Ectodermal cell (in vitro differentiated cells): ENCODE results near the gene TSPAN5.

Experiments
- H3K27ac ChIP-seq: 2 replicates; pipeline ENCODE4 v1.7.0; 2013; ENCODE audit warnings: mild to moderate bottlenecking, low read depth, low read length; ENCODE audit not compliant: insufficient read depth, poor library complexity, severe bottlenecking
- H3K27me3 ChIP-seq: 2 replicates; pipeline ENCODE4 v1.7.0; 2013; ENCODE audit warnings: mild to moderate bottlenecking, low read length; ENCODE audit not compliant: insufficient read depth, control insufficient read depth, poor library complexity, severe bottlenecking
- H3K36me3 ChIP-seq: one replicate; pipeline ENCODE4 v1.7.0; 2013; ENCODE audit warnings: low read length; ENCODE audit not compliant: control insufficient read depth, insufficient read depth
- H3K4me1 ChIP-seq: one replicate; pipeline ENCODE4 v1.7.0; 2013; ENCODE audit warnings: low read length; ENCODE audit not compliant: control insufficient read depth, insufficient read depth
- H3K4me3 ChIP-seq: 2 replicates; pipeline ENCODE4 v1.7.0; 2013; ENCODE audit warnings: low read depth, low read length, control low read depth; ENCODE audit not compliant: insufficient read depth
- H3K9me3 ChIP-seq: 2 replicates; pipeline ENCODE4 v1.7.0; 2013; ENCODE audit warnings: mild to moderate bottlenecking, low read length, moderate library complexity; ENCODE audit not compliant: control insufficient read depth
- WGBS, 2 experiments: methylation state at CpG; one replicate each; pipeline ENCODE4 v1.1.7; 2013; ENCODE audit warnings: missing lambda C conversion rate in 2 of 2; 5-methylcytosine and 5-hydroxymethylcytosine counted together

TSPAN5 gene

DNA sequence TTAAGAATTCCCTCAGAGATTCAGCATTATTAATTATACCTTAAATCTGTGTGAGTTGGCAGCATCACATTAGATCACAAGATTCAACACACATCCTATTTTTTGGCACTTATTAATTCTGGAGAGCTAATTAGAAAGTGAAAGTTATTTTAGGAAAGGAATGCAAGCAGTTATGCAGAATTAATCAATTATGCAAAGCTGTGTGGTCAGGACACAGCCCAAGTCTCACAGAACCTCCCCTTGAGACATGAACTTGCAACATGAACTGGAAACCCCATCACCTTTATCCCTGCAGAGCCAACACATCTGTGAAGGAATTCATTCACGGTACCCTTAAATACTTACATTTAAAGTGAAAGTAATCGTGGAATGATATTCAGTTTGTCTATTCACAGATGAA lies 80.5 kb downstream of the TSPAN5 start:
- Histone ChIP-seq H3K27ac (no peak overlapping the region), H3K9me3 (no peaks in the 10 kb centered on the region), H3K4me3 (no peak overlapping the region), H3K27me3 (no peaks in the 10 kb centered on the region), H3K36me3 (no peaks in the 10 kb centered on the region), H3K4me1 (peaks cover 19% of the 10 kb centered on the region)
- 100% methylated on average over 2 of the region's 2 CpGs; no CpG with 5 or more reads in 1 of the 2 experiments for WGBS, 2 experiments

DNA sequence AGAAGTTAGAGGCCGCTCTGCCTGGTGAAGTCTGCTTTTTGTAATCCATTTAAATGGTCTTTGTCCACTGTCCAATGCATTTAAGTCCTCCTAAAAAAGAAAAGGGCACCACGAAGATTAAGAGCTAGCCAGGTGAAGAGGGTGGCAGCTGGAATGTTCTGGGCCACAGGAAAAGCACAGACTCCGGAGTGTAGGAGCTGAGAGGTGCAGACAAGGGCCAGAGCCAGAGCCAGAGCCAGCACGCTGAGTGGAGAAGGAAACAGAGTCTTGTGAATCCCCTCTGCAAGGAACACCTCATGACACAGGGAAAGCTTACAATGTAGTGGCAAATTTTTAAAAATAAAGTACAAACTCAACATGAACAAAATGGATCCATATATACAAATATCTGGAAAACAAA lies 83.6 kb downstream of the TSPAN5 start:
- Histone ChIP-seq H3K36me3 (no peaks in the 10 kb centered on the region), H3K9me3 (no peaks in the 10 kb centered on the region), H3K27me3 (no peaks in the 10 kb centered on the region), H3K27ac (no peak overlapping the region), H3K4me3 (no peak overlapping the region), H3K4me1 (no peaks in the 10 kb centered on the region)
- 90 to 94% methylated on average over 4 of the region's 4 CpGs for WGBS, 2 experiments

DNA sequence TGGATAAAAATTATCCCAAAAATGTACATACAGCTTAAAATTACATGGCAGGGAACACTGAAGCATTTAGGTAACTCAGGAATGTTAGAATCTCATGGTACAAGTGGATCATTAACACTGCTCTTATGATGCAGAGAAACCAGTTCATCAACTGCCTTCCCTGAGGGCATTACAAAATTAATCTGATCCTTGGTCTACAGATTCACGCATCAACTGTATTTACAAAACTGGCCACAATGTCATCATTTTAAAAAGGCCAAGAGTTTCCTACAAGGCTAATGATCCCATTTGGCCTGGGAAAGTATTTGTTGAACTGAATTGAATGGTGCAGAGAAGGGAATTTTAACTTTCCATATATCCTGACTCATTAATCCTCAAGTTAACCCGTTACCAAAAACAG lies 84.6 kb downstream of the TSPAN5 start:
- H3K36me3 ChIP-seq, result no peaks in the 10 kb centered on the region
- H3K27ac ChIP-seq, result no peak overlapping the region
- H3K27me3 ChIP-seq, result no peaks in the 10 kb centered on the region
- no peaks in the 10 kb centered on the region for H3K4me1 ChIP-seq
- H3K9me3 ChIP-seq, result no peaks in the 10 kb centered on the region
- 90 to 100% methylated on average over 2 of the region's 2 CpGs for WGBS, 2 experiments
- H3K4me3 ChIP-seq, result no peak overlapping the region

DNA sequence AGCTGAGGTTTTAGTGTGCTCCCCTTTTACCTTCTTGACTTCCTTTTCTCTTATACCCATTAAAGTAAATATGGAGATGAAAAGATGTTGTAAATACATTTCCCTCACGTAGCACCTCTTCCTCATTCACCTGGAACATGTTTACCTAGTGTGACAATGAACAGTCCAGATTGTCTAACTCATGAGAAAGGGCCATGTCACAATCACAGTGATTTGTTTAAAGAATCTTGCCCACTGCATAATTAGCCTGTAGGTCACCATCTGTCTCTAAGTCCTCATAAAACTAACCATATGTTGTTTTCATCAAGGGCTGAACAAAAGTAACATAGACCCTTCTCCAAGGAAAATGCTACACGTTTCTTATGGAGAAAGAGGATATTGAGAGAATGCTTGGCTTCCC lies 85.7 kb downstream of the TSPAN5 start:
- Histone ChIP-seq H3K27ac (no peak overlapping the region), H3K36me3 (no peaks in the 10 kb centered on the region), H3K27me3 (no peaks in the 10 kb centered on the region), H3K9me3 (no peaks in the 10 kb centered on the region), H3K4me1 (no peaks in the 10 kb centered on the region), H3K4me3 (no peak overlapping the region)
- 88% methylated on average over 2 of the region's 2 CpGs; no CpG with 5 or more reads in 1 of the 2 experiments for WGBS, 2 experiments

DNA sequence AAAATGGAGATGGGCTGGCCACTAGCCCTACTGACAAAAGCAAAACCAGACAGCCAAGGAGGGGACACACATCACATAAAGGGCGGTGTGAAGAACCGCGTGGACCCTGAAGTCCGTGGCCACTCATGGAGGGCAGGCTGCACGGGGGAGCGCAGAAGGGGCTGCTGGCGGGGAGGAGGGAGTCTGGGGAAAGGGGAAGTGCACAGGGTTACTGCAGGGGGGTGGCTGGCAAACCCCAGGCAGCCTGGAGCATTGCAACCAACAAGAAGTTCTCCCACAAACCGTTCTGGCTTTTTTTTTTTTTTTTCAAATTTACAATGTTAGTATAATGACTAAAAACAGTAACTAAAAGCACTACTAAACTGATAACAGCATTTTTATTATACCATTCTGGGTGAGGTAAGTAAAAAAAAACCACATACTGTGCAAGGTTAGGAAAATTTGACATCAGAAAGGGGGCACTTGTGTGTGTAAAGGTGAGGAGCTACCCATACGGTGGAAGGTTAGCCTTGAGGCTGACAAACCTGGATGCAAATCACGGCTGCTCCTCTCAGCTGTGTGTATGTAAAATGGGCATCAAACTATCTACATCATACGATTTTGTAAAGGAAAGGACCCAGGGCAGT lies 87.1 kb downstream of the TSPAN5 start:
- H3K4me1 ChIP-seq, result peaks cover 5% of the 10 kb centered on the region
- H3K36me3 ChIP-seq, result no peaks in the 10 kb centered on the region
- 90 to 92% methylated on average over 10 to 11 of the region's 11 CpGs for WGBS, 2 experiments
- no peak overlapping the region for H3K27ac ChIP-seq
- H3K9me3 ChIP-seq, result no peaks in the 10 kb centered on the region
- H3K4me3 ChIP-seq, result no peak overlapping the region
- no peaks in the 10 kb centered on the region for H3K27me3 ChIP-seq

DNA sequence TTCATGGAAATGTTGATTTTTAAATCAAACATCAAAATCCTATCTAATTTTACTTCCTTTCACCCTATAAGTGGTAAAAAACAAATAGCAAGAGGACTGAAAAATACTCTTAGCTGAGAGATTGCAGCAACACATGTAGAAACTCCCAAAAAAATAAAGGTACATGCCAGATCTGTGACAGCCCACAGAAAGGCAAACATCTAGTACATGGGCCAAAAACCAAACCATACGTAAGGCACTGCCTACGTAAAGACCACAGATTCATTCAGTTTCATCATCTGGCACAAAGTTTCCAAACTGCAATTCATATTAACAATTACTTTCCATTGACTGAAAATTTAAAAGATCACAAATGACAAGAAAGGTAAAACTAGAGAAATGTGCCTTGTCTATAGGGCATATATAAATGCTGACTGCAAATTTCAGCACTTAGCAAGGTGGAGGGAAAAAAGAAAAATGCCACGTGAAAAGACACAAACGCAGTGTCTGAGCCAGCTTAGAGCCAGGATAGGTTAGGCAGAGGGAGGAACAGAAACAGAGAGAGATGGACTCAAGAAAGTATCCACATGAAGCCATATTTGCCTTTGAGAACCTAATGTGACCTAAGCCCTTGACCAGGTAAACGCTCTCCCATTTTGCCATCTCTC lies 88.1 kb downstream of the TSPAN5 start:
- Histone ChIP-seq H3K27ac (no peak overlapping the region), H3K36me3 (no peaks in the 10 kb centered on the region), H3K4me3 (no peak overlapping the region), H3K9me3 (no peaks in the 10 kb centered on the region), H3K4me1 (peaks cover 8% of the 10 kb centered on the region), H3K27me3 (no peaks in the 10 kb centered on the region)
- 96 to 97% methylated on average over 5 of the region's 5 CpGs for WGBS, 2 experiments

DNA sequence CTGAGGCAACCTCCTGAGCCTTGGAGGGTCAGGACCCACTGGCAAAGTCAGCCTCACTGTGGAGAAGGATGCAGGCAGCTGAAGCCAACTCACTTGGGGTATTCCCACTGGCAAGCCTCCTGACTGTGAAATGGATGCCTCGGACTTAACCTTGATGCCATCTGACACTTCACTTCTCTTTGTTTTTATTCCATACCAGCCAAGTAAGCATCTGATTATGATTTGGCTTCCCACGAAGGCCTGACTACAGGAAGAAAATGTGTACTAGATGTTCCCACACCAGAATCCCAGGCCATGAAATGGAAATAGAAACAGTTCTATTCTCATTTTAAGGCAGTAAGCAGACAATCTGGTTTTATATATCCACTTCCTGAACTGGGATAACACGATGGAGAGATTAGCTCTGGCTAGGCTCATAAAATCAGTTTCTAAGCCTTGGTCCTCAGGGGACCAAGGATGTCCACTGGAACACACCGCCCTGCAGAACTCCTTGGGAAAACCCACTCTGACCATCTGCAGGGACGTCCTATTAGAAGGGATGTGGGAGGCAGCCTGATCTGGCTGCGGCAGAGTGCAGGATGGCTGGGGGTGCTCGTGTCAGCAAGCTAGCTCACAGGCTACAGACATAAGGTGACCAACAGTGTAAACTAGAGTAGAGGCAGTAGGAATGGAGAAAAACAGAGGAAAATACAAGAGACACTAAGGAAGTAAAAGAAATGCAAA lies 89.3 kb downstream of the TSPAN5 start:
- Histone ChIP-seq H3K4me1 (peaks cover 8% of the 10 kb centered on the region), H3K36me3 (no peaks in the 10 kb centered on the region), H3K27me3 (no peaks in the 10 kb centered on the region), H3K4me3 (no peak overlapping the region), H3K27ac (no peak overlapping the region), H3K9me3 (no peaks in the 10 kb centered on the region)
- WGBS, 2 experiments, result 87% methylated on average over 7 of the region's 7 CpGs

DNA sequence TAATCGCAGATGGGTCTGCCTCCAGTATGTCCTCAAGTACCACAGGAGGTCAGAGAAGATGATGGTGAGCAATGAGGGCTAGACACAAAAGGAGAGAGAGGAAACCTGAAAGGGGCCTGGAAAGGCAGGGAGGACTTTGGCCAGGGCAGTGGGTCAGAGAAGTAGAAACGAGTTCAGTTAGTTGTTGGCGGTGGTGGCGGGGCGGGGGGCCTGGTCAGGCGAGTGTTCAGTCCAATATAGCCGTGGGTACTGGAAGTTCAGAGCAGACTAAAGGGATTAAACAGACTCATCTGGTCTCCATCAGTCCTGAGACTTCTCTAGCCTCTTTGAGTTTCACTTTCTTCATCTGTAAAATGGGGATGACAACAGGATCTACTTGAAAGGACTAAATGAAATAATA lies 90.8 kb downstream of the TSPAN5 start:
- Histone ChIP-seq H3K36me3 (no peaks in the 10 kb centered on the region), H3K4me3 (no peak overlapping the region), H3K27me3 (no peaks in the 10 kb centered on the region), H3K27ac (no peak overlapping the region), H3K9me3 (no peaks in the 10 kb centered on the region), H3K4me1 (peaks cover 8% of the 10 kb centered on the region)
- 92 to 96% methylated on average over 7 of the region's 7 CpGs for WGBS, 2 experiments

DNA sequence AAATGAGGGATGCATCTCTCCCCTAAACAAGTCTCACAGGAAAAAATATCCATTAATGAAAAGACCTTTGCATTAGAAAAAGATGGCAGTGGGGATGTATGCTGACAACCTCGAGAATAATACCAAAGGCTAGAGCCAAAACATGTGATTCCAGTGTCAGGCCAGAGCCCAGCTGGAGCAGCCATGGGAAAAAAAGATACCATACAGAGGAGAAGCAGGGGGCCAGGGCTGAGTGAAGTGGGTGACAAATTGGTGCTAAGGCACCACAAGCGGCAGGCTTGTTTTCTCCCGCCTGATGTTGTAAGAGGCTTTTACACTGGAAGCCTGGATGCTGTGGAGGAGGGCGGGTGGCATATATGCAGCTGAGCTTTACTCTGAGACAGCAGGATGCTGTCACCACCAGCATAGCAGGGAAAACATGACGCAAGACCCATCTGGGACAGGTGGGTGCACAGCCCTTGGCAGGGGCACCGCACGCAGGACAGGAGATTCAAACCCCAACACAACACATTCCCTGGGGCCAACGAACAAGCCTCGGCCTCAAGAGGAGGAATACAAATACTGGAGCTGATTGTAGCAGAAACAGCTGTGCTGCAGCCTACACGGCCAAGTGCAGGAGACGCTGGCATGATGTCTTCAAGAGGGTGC lies 91.9 kb downstream of the TSPAN5 start:
- no peaks in the 10 kb centered on the region for H3K9me3 ChIP-seq
- H3K4me1 ChIP-seq, result peaks cover 8% of the 10 kb centered on the region
- H3K27me3 ChIP-seq, result no peaks in the 10 kb centered on the region
- no peaks in the 10 kb centered on the region for H3K36me3 ChIP-seq
- H3K27ac ChIP-seq, result no peak overlapping the region
- 47 to 55% methylated on average over 11 of the region's 11 CpGs for WGBS, 2 experiments
- no peak overlapping the region for H3K4me3 ChIP-seq

DNA sequence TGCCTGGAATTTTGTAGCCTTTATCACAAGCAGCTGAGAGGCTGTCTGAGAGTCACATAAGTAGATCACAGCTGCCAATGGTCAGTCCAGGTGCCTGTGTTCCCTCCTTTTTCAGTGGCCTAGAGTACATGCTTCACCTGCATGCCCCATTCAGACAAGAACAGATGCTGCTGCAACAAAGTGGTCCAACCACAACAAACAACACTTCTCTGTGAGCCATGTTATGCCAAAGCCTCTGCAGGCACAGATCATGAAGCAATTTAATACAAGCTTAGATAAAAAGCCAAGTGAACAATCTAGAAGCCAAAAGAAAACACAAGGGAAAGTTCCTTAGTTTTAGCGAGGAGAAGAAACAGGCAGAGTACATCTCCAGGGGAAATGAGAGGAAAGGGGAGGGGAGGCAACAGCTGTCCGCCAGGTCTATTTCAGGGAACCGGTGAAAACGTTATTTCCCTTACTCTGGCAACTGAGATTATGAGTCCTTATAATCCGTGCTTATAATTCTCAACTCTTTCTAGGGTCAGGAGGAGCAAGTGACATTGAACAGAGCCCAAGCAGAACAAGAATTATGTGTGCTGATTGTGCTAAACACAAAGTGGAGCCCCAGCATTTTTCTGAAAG lies 92.6 kb downstream of the TSPAN5 start:
- H3K9me3 ChIP-seq, result no peaks in the 10 kb centered on the region
- H3K4me1 ChIP-seq, result peaks cover 8% of the 10 kb centered on the region
- H3K4me3 ChIP-seq, result no peak overlapping the region
- no peak overlapping the region for H3K27ac ChIP-seq
- H3K36me3 ChIP-seq, result no peaks in the 10 kb centered on the region
- 54 to 66% methylated on average over 5 of the region's 5 CpGs for WGBS, 2 experiments
- no peaks in the 10 kb centered on the region for H3K27me3 ChIP-seq
